ENCODE data around the gene NFATC2.

Gene NFATC2

GRCh38 chr20:51410586-51411325 is 131.8 kb downstream of the NFATC2 start:
- Histone ChIP-seq H3K36me3 (ENCODE audit: control insufficient read depth in 4 of 4, insufficient read depth in 4 of 4, low read length in 3 of 4) (peaks cover 4 to 52% (median 40%) of the 10 kb centered on the region in 4 experiments), H3K4me3 (ENCODE audit: control insufficient read depth in 1 of 7, extremely low read depth in 1 of 7, insufficient read depth in 4 of 7, low read depth in 2 of 7, low read length in 6 of 7) (no peak overlapping the region), H3K9me3 (ENCODE audit: control extremely low read depth in 1 of 5, control insufficient read depth in 4 of 5, insufficient read depth in 2 of 5, low read depth in 1 of 5, low read length in 4 of 5) (no peaks in the 10 kb centered on the region), H3K4me1 (ENCODE audit: control extremely low read depth in 1 of 4, control insufficient read depth in 4 of 4, insufficient read depth in 4 of 4, low read length in 3 of 4) (peaks cover 0 to 16% (median 11%) of the 10 kb centered on the region in 4 experiments), H3K27me3 (replicated peaks in 2 of 5; ENCODE audit: control insufficient read depth in 4 of 5, insufficient read depth in 5 of 5, low read length in 4 of 5) (no peaks in the 10 kb centered on the region), H3K27ac (ENCODE audit: insufficient read depth in 1 of 2, low read depth in 1 of 2, low read length in 2 of 2, poor library complexity in 1 of 2, severe bottlenecking in 2 of 2) (no peak overlapping the region)
- CTCF ChIA-PET = interaction anchor here (1.2 to 3.0 kb wide), 4 partner anchors 13 to 187 kb away, joined by 3 to 22 read pairs (median 4); no protein-coding TSS in a partner anchor
- no peak for DNase-seq
- POLR2A ChIA-PET = no interaction called here
- WGBS (ENCODE audit: insufficient coverage) = 100% methylated on average over 4 of the region's 4 CpGs

GRCh38 chr20:51409192-51409880 is 133.2 kb downstream of the NFATC2 start:
- Histone ChIP-seq H3K4me1 (ENCODE audit: control extremely low read depth in 1 of 4, control insufficient read depth in 4 of 4, insufficient read depth in 4 of 4, low read length in 3 of 4) (peaks cover 0 to 16% (median 11%) of the 10 kb centered on the region in 4 experiments), H3K36me3 (ENCODE audit: control insufficient read depth in 4 of 4, insufficient read depth in 4 of 4, low read length in 3 of 4) (peaks cover 4 to 58% (median 42%) of the 10 kb centered on the region in 4 experiments), H3K27ac (ENCODE audit: insufficient read depth in 1 of 2, low read depth in 1 of 2, low read length in 2 of 2, poor library complexity in 1 of 2, severe bottlenecking in 2 of 2) (no peak overlapping the region), H3K4me3 (ENCODE audit: control insufficient read depth in 1 of 7, extremely low read depth in 1 of 7, insufficient read depth in 4 of 7, low read depth in 2 of 7, low read length in 6 of 7) (no peak overlapping the region), H3K27me3 (replicated peaks in 2 of 5; ENCODE audit: control insufficient read depth in 4 of 5, insufficient read depth in 5 of 5, low read length in 4 of 5) (no peaks in the 10 kb centered on the region), H3K9me3 (ENCODE audit: control extremely low read depth in 1 of 5, control insufficient read depth in 4 of 5, insufficient read depth in 2 of 5, low read depth in 1 of 5, low read length in 4 of 5) (no peaks in the 10 kb centered on the region)
- DNase-seq = no peak
- ChIA-PET CTCF (interaction anchor here (1.0 to 1.5 kb wide), 3 partner anchors 9 to 23 kb away, joined by 3 to 5 read pairs (median 4); no protein-coding TSS in a partner anchor), POLR2A (no interaction called here)
- 87% methylated on average over 9 of the region's 10 CpGs for WGBS (ENCODE audit: insufficient coverage)

- H3K27me3 ChIP-seq (replicated peaks in 2 of 5; ENCODE audit: control insufficient read depth in 4 of 5, insufficient read depth in 5 of 5, low read length in 4 of 5) = no peaks in the 10 kb centered on the region
- H3K36me3 ChIP-seq (ENCODE audit: control insufficient read depth in 4 of 4, insufficient read depth in 4 of 4, low read length in 3 of 4) = peaks cover 4 to 65% (median 44%) of the 10 kb centered on the region in 4 experiments
- H3K27ac ChIP-seq (ENCODE audit: insufficient read depth in 1 of 2, low read depth in 1 of 2, low read length in 2 of 2, poor library complexity in 1 of 2, severe bottlenecking in 2 of 2) = no peak overlapping the region
- DNase-seq = peak in 1 of 3 donors; percentile 9
- 97% methylated on average over 9 of the region's 10 CpGs for WGBS (ENCODE audit: insufficient coverage)
- no peak overlapping the region for H3K4me3 ChIP-seq (ENCODE audit: control insufficient read depth in 1 of 7, extremely low read depth in 1 of 7, insufficient read depth in 4 of 7, low read depth in 2 of 7, low read length in 6 of 7)
- POLR2A ChIA-PET = no interaction called here
- CTCF ChIA-PET = interaction anchor here (1.1 to 1.8 kb wide), 3 partner anchors 9 to 191 kb away, joined by 3 to 5 read pairs (median 3); no protein-coding TSS in a partner anchor
- H3K4me1 ChIP-seq (ENCODE audit: control extremely low read depth in 1 of 4, control insufficient read depth in 4 of 4, insufficient read depth in 4 of 4, low read length in 3 of 4) = peaks cover 7 to 33% (median 28%) of the 10 kb centered on the region in 4 experiments
- H3K9me3 ChIP-seq (ENCODE audit: control extremely low read depth in 1 of 5, control insufficient read depth in 4 of 5, insufficient read depth in 2 of 5, low read depth in 1 of 5, low read length in 4 of 5) = no peaks in the 10 kb centered on the region
These were observed 138.0 kb downstream of the NFATC2 start for GRCh38 chr20:51404297-51405060.

- Histone ChIP-seq H3K4me1 (ENCODE audit: control extremely low read depth in 1 of 4, control insufficient read depth in 4 of 4, insufficient read depth in 4 of 4, low read length in 3 of 4) (peaks cover 7 to 40% (median 31%) of the 10 kb centered on the region in 4 experiments), H3K27ac (ENCODE audit: insufficient read depth in 1 of 2, low read depth in 1 of 2, low read length in 2 of 2, poor library complexity in 1 of 2, severe bottlenecking in 2 of 2) (no peak overlapping the region), H3K4me3 (ENCODE audit: control insufficient read depth in 1 of 7, extremely low read depth in 1 of 7, insufficient read depth in 4 of 7, low read depth in 2 of 7, low read length in 6 of 7) (no peak overlapping the region), H3K9me3 (ENCODE audit: control extremely low read depth in 1 of 5, control insufficient read depth in 4 of 5, insufficient read depth in 2 of 5, low read depth in 1 of 5, low read length in 4 of 5) (no peaks in the 10 kb centered on the region), H3K27me3 (replicated peaks in 2 of 5; ENCODE audit: control insufficient read depth in 4 of 5, insufficient read depth in 5 of 5, low read length in 4 of 5) (no peaks in the 10 kb centered on the region), H3K36me3 (ENCODE audit: control insufficient read depth in 4 of 4, insufficient read depth in 4 of 4, low read length in 3 of 4) (peaks cover 0 to 58% (median 39%) of the 10 kb centered on the region in 4 experiments)
- 98% methylated on average over 7 of the region's 9 CpGs for WGBS (ENCODE audit: insufficient coverage)
- POLR2A ChIA-PET = no interaction called here
- no peak for DNase-seq
- CTCF ChIA-PET = interaction anchor here (0.7 to 1.2 kb wide), 3 partner anchors 10 to 54 kb away, joined by 3 read pairs; no protein-coding TSS in a partner anchor
These were observed 138.9 kb downstream of the NFATC2 start for GRCh38 chr20:51403466-51404220.

- POLR2A ChIA-PET = no interaction called here
- WGBS (ENCODE audit: insufficient coverage) = 0% methylated on average over 1 of the region's 2 CpGs
These were observed 140.3 kb downstream of the NFATC2 start for GRCh38 chr20:51402201-51402600.

GRCh38 chr20:51401496-51401895 is 141.0 kb downstream of the NFATC2 start:
- 100% methylated on average over 3 of the region's 4 CpGs for WGBS (ENCODE audit: insufficient coverage)
- Histone ChIP-seq H3K4me3 (ENCODE audit: control insufficient read depth in 1 of 7, extremely low read depth in 1 of 7, insufficient read depth in 4 of 7, low read depth in 2 of 7, low read length in 6 of 7) (peak overlapping the region in 1 of 7 experiments; percentile 46), H3K27me3 (replicated peaks in 2 of 5; ENCODE audit: control insufficient read depth in 4 of 5, insufficient read depth in 5 of 5, low read length in 4 of 5) (no peaks in the 10 kb centered on the region), H3K27ac (ENCODE audit: insufficient read depth in 1 of 2, low read depth in 1 of 2, low read length in 2 of 2, poor library complexity in 1 of 2, severe bottlenecking in 2 of 2) (no peak overlapping the region), H3K4me1 (ENCODE audit: control extremely low read depth in 1 of 4, control insufficient read depth in 4 of 4, insufficient read depth in 4 of 4, low read length in 3 of 4) (peaks cover 7 to 40% (median 31%) of the 10 kb centered on the region in 4 experiments), H3K36me3 (ENCODE audit: control insufficient read depth in 4 of 4, insufficient read depth in 4 of 4, low read length in 3 of 4) (peaks cover 0 to 56% (median 39%) of the 10 kb centered on the region in 4 experiments), H3K9me3 (ENCODE audit: control extremely low read depth in 1 of 5, control insufficient read depth in 4 of 5, insufficient read depth in 2 of 5, low read depth in 1 of 5, low read length in 4 of 5) (no peaks in the 10 kb centered on the region)
- DNase-seq = peak in 2 of 3 donors; percentile 24 to 36
- ChIA-PET POLR2A (no interaction called here), CTCF (interaction anchor here (0.9 to 5.4 kb wide), 5 partner anchors 14 to 125 kb away, joined by 3 to 22 read pairs (median 3); no protein-coding TSS in a partner anchor)

More at GRCh38 chr20:51402201-51402600, 140.3 kb downstream of the NFATC2 start:
- Histone ChIP-seq H3K9me3 (ENCODE audit: control extremely low read depth in 1 of 5, control insufficient read depth in 4 of 5, insufficient read depth in 2 of 5, low read depth in 1 of 5, low read length in 4 of 5) (no peaks in the 10 kb centered on the region), H3K4me3 (ENCODE audit: control insufficient read depth in 1 of 7, extremely low read depth in 1 of 7, insufficient read depth in 4 of 7, low read depth in 2 of 7, low read length in 6 of 7) (peak overlapping the region in 1 of 7 experiments; percentile 46), H3K27ac (ENCODE audit: insufficient read depth in 1 of 2, low read depth in 1 of 2, low read length in 2 of 2, poor library complexity in 1 of 2, severe bottlenecking in 2 of 2) (no peak overlapping the region), H3K4me1 (ENCODE audit: control extremely low read depth in 1 of 4, control insufficient read depth in 4 of 4, insufficient read depth in 4 of 4, low read length in 3 of 4) (peaks cover 7 to 40% (median 31%) of the 10 kb centered on the region in 4 experiments), H3K36me3 (ENCODE audit: control insufficient read depth in 4 of 4, insufficient read depth in 4 of 4, low read length in 3 of 4) (peaks cover 0 to 59% (median 42%) of the 10 kb centered on the region in 4 experiments), H3K27me3 (replicated peaks in 2 of 5; ENCODE audit: control insufficient read depth in 4 of 5, insufficient read depth in 5 of 5, low read length in 4 of 5) (no peaks in the 10 kb centered on the region)
- CTCF ChIA-PET = interaction anchor here (0.9 to 5.4 kb wide), 4 partner anchors 14 to 124 kb away, joined by 3 to 22 read pairs (median 3); no protein-coding TSS in a partner anchor
- peak; percentile 63 to 89 (median 84) for DNase-seq

Measured in common myeloid progenitor, CD34-positive (primary cell).